GM12878 (cell line): ENCODE measurements around the gene LBH. TPM values are rescaled to one million over a fixed set of nuclear protein-coding genes. Genes with fewer than 3 reads are reported as not detected.

Experiments used
- CBX5 ChIP-seq: sonication (generic); IDR thresholded peaks from 2 replicates; pipeline ENCODE4 v1.6.1; 2016; ENCODE audit warnings: low read depth, moderate library complexity, mild to moderate bottlenecking, inconsistent platforms
- CREM ChIP-seq: IDR thresholded peaks from 2 replicates; pipeline ENCODE4 v1.6.1; 2014; ENCODE audit warnings: antibody characterized with exemption, low read depth
- FOXM1 ChIP-seq: IDR thresholded peaks from 2 replicates; pipeline ENCODE4 v1.6.1; 2012; ENCODE audit warnings: low read depth, mild to moderate bottlenecking, inconsistent platforms, low read length, moderate library complexity
- HDAC2 ChIP-seq: fragments of 200-600 bp; sonication (generic); IDR thresholded peaks from 2 replicates; pipeline ENCODE4 v1.6.1; 2017
- JUNB ChIP-seq: IDR thresholded peaks from 2 replicates; pipeline ENCODE4 v1.6.1; 2016; ENCODE audit warnings: antibody characterized with exemption, mild to moderate bottlenecking
- LARP7 ChIP-seq: fragments of 450-650 bp; IDR thresholded peaks from 2 replicates; pipeline ENCODE4 v1.6.1; 2017; ENCODE audit warnings: mild to moderate bottlenecking
- MTA2 ChIP-seq: fragments of 450-650 bp; IDR thresholded peaks from 2 replicates; pipeline ENCODE4 v1.6.1; 2016; ENCODE audit warnings: low read depth, mild to moderate bottlenecking, moderate library complexity
- PAX5 ChIP-seq: IDR thresholded peaks from 2 replicates; pipeline ENCODE4 v1.6.1; 2011; ENCODE audit warnings: low read depth, low read length, borderline replicate concordance
- ZNF274 ChIP-seq: IDR thresholded peaks from one replicate; pipeline ENCODE4 v1.8.0; 2011; ENCODE audit not compliant: insufficient read length, insufficient read depth
- polyA plus RNA-seq, 11 experiments: library from polyadenylated mRNA; depleted of rRNA in 4 of 11; unstranded in 6 of 11; stranded (reverse) in 5 of 11; fragments of >200 nt; fragmentation: Nextera tagmentation in 4 of 11; fragmentation: Illumina TruSeq in 1 of 11; extraction: Ambion mirVana in 4 of 11; extraction: Trizol in 1 of 11; gene quantifications; 1 replicate in 1 of 11; 2 replicates in 10 of 11; pipeline versions ENCODE4 v1.2.1 to v1.2.3, GENCODE V29; 2011 to 2016; ENCODE audit warnings: inconsistent platforms in 2 of 11, missing spikeins in 2 of 11, low read depth in 1 of 11
- total RNA-seq, 4 experiments: library from RNA; depleted of rRNA in 3 of 4; stranded (reverse); fragments of >200 nt in 3 of 4; fragmentation: Illumina TruSeq in 1 of 4; extraction: Trizol in 1 of 4; gene quantifications; 2 replicates each; pipeline versions ENCODE4 v1.2.1 to v1.2.3, GENCODE V29; 2013 to 2021
- TF ChIP-seq, protein P1 (sequence below): IDR thresholded peaks from 2 replicates; pipeline ENCODE4 v1.6.1; 2012; ENCODE audit warnings: low read depth, low read length, improper control_type of control experiment
- TF ChIP-seq, protein P2 (sequence below): fragments of 450-650 bp; IDR thresholded peaks from 2 replicates; pipeline ENCODE4 v1.6.1; 2016; ENCODE audit warnings: mild to moderate bottlenecking
- TF ChIP-seq, protein P3 (sequence below): fragments of 450-650 bp; formaldehyde crosslinking; IDR thresholded peaks from 2 replicates; pipeline ENCODE4 v1.4.0; 2022; ENCODE audit warnings: mild to moderate bottlenecking, moderate library complexity

Gene LBH
- total and polyA plus RNA-seq, 10 of the 15 experiments (the other 5 are each of a cell fraction or from before 2014, with no cell fraction given): 9.3 to 133 (median 34.1) TPM

DNA sequence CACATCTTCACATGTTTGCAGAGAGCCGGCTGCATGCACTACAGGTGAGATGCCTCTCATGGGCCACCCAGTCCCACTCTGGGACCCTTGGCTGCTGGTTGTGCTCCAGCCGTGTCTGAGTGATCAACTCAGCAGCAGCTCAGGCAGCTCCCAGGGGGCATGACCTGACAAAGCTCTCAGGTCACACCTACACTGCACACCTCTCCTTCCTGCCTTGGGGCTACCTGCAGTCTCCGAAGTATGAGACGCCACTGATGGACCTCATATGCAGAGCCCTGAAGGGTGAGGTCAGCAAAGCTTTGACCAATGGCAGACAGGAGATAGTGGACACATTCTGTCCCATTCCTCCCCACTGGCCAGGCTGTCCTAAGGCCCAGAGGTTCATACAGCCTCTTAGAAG lies 51.4 kb downstream of the LBH start (continued):
- TF ChIP-seq, protein P1, sequence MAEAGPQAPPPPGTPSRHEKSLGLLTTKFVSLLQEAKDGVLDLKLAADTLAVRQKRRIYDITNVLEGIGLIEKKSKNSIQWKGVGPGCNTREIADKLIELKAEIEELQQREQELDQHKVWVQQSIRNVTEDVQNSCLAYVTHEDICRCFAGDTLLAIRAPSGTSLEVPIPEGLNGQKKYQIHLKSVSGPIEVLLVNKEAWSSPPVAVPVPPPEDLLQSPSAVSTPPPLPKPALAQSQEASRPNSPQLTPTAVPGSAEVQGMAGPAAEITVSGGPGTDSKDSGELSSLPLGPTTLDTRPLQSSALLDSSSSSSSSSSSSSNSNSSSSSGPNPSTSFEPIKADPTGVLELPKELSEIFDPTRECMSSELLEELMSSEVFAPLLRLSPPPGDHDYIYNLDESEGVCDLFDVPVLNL: no peak
- TF ChIP-seq, protein P2, sequence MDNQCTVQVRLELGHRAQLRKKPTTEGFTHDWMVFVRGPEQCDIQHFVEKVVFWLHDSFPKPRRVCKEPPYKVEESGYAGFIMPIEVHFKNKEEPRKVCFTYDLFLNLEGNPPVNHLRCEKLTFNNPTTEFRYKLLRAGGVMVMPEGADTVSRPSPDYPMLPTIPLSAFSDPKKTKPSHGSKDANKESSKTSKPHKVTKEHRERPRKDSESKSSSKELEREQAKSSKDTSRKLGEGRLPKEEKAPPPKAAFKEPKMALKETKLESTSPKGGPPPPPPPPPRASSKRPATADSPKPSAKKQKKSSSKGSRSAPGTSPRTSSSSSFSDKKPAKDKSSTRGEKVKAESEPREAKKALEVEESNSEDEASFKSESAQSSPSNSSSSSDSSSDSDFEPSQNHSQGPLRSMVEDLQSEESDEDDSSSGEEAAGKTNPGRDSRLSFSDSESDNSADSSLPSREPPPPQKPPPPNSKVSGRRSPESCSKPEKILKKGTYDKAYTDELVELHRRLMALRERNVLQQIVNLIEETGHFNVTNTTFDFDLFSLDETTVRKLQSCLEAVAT: no peak
- TF ChIP-seq, protein P3, sequence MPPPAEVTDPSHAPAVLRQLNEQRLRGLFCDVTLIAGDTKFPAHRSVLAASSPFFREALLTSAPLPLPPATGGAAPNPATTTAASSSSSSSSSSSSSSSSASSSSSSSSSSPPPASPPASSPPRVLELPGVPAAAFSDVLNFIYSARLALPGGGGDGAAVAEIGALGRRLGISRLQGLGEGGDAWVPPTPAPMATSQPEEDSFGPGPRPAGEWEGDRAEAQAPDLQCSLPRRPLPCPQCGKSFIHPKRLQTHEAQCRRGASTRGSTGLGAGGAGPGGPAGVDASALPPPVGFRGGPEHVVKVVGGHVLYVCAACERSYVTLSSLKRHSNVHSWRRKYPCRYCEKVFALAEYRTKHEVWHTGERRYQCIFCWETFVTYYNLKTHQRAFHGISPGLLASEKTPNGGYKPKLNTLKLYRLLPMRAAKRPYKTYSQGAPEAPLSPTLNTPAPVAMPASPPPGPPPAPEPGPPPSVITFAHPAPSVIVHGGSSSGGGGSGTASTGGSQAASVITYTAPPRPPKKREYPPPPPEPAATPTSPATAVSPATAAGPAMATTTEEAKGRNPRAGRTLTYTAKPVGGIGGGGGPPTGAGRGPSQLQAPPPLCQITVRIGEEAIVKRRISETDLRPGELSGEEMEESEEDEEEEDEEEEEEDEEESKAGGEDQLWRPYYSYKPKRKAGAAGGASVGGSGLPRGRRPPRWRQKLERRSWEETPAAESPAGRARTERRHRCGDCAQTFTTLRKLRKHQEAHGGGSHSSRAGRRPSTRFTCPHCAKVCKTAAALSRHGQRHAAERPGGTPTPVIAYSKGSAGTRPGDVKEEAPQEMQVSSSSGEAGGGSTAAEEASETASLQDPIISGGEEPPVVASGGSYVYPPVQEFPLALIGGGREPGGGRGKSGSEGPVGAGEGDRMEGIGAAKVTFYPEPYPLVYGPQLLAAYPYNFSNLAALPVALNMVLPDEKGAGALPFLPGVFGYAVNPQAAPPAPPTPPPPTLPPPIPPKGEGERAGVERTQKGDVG (CRISPR knock-in tag): no peak
- TF ChIP-seq PAX5 (no peak), CBX5 (no peak), JUNB (no peak), LARP7 (no peak), CREM (no peak), FOXM1 (no peak), MTA2 (no peak), ZNF274 (no peak), HDAC2 (no peak)
